VCaP (cell line): ENCODE results near the gene PODN.

Source experiments
- H3K27ac ChIP-seq: fragments of 450-650 bp; 2 replicates; pipeline ENCODE4 v1.5.1; 2017
- TF ChIP-seq, protein P1 (sequence below): fragments of 450-650 bp; conservative IDR thresholded peaks from 2 replicates; pipeline ENCODE4 v1.5.1; 2017; ENCODE audit warnings: mild to moderate bottlenecking, moderate library complexity

PODN gene

GRCh38 chr1:53081384-53082066 lies 19.5 kb downstream of the PODN start:
- TF ChIP-seq, protein P1, sequence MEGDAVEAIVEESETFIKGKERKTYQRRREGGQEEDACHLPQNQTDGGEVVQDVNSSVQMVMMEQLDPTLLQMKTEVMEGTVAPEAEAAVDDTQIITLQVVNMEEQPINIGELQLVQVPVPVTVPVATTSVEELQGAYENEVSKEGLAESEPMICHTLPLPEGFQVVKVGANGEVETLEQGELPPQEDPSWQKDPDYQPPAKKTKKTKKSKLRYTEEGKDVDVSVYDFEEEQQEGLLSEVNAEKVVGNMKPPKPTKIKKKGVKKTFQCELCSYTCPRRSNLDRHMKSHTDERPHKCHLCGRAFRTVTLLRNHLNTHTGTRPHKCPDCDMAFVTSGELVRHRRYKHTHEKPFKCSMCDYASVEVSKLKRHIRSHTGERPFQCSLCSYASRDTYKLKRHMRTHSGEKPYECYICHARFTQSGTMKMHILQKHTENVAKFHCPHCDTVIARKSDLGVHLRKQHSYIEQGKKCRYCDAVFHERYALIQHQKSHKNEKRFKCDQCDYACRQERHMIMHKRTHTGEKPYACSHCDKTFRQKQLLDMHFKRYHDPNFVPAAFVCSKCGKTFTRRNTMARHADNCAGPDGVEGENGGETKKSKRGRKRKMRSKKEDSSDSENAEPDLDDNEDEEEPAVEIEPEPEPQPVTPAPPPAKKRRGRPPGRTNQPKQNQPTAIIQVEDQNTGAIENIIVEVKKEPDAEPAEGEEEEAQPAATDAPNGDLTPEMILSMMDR = no peak
- H3K27ac ChIP-seq = no peak overlapping the region

GRCh38 chr1:53082826-53083455 lies 20.9 kb downstream of the PODN start:
- TF ChIP-seq, protein P1 = no peak
- no peak overlapping the region for H3K27ac ChIP-seq

GRCh38 chr1:53083636-53084588 lies 21.9 kb downstream of the PODN start:
- TF ChIP-seq, protein P1 = no peak
- no peak overlapping the region for H3K27ac ChIP-seq

DNA sequence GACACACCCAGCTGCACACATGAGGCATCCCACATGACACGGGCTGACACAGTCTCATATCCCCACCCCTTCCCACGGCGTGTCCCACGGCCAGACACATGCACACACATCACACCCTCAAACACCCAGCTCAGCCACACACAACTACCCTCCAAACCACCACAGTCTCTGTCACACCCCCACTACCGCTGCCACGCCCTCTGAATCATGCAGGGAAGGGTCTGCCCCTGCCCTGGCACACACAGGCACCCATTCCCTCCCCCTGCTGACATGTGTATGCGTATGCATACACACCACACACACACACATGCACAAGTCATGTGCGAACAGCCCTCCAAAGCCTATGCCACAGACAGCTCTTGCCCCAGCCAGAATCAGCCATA lies 22.6 kb downstream of the PODN start:
- TF ChIP-seq, protein P1 = no peak
- H3K27ac ChIP-seq = no peak overlapping the region

DNA sequence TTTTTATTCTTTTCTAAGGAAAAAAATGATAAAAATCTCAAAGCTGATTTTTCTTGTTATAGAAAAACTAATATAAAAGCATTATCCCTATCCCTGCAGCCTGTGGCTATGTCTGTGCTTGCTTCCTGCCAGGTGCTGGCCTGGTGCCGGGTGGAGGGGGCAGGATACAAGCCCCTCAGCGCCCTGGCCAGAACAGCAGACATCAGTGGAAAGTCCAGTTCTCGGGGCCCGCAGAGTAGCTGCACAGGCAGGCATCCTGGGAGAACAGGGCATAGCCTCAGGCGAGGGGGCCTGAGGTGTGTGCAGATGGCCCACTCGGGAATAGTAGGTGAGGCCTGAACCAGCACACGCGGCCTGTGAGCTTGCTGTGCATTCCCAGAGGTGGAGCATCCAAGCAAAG lies 23.4 kb downstream of the PODN start:
- TF ChIP-seq, protein P1 = no peak
- no peak overlapping the region for H3K27ac ChIP-seq

DNA sequence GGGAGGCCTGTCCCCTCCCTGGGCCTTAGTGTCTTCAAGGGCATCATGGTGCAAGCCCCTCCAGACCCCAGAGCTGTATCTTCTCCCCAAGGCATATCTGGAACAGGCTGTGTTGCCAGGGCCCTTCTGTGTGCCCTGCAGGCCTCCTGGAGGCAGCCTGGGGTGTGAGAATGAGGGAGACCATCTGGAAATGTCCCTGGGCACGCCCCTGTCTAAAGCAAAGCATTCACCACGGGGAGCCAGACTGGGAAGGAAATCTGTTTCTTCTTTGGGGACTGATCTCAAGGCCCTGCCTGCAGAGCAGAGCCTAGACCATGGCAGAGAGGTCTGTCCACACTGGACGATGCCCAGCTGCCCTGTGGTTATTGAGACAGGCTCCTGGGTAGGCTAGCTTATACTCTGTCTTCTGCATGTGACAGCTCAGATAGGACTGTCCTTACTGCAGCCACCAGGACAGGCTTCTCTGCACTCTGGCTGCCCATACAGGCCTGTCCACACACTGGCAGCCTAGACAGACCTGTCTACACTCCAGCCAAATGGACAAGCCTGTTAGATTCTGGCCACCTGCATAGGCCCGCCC lies 24.6 kb downstream of the PODN start:
- H3K27ac ChIP-seq = peak overlapping the region; percentile 65
- TF ChIP-seq, protein P1 = no peak
